ENCODE data around the gene PLGRKT.
"Not testable (repeated sequence)": the region's sequence is repeated elsewhere in the genome, so short reads cannot be mapped to it uniquely, and the experiment has no call there.

Gene PLGRKT

GRCh38 chr9:5357431-5358105 is 80.2 kb downstream of the PLGRKT start:
- TF ChIP-seq CTCF (IDR thresholded peaks at IDR 0.05; ENCODE audit: low read depth, low read length): no peak
- in situ Hi-C loops (cut with HindIII; ENCODE audit: low sequenced_read_pairs): no loop called here
- no peak for DNase-seq (ENCODE audit: low read depth, low spot score)
- H3K4me3 ChIP-seq (ENCODE audit: low read depth, low read length): no peak overlapping the region

GRCh38 chr9:5355817-5356216 is 81.9 kb downstream of the PLGRKT start:
- no peak for TF ChIP-seq CTCF (IDR thresholded peaks at IDR 0.05; ENCODE audit: low read depth, low read length)
- no peak for DNase-seq (ENCODE audit: low read depth, low spot score)
- H3K4me3 ChIP-seq (ENCODE audit: low read depth, low read length): no peak overlapping the region
- in situ Hi-C loops (cut with HindIII; ENCODE audit: low sequenced_read_pairs): no loop called here

- TF ChIP-seq CTCF (IDR thresholded peaks at IDR 0.05; ENCODE audit: low read depth, low read length): no peak
- DNase-seq (ENCODE audit: low read depth, low spot score): no peak
- in situ Hi-C loops (cut with HindIII; ENCODE audit: low sequenced_read_pairs): no loop called here
- H3K4me3 ChIP-seq (ENCODE audit: low read depth, low read length): no peak overlapping the region
Measured at GRCh38 chr9:5355226-5355625, 82.5 kb downstream of the PLGRKT start.

GRCh38 chr9:5354184-5354583 is 83.5 kb downstream of the PLGRKT start:
- no peak for DNase-seq (ENCODE audit: low read depth, low spot score)
- in situ Hi-C loops (cut with HindIII; ENCODE audit: low sequenced_read_pairs): no loop called here

GRCh38 chr9:5352637-5353248 is 85.0 kb downstream of the PLGRKT start:
- in situ Hi-C loops (cut with HindIII; ENCODE audit: low sequenced_read_pairs): no loop called here
- H3K4me3 ChIP-seq (ENCODE audit: low read depth, low read length): no peak overlapping the region
- DNase-seq (ENCODE audit: low read depth, low spot score): no peak
- no peak for TF ChIP-seq CTCF (IDR thresholded peaks at IDR 0.05; ENCODE audit: low read depth, low read length)

More at GRCh38 chr9:5354184-5354583, 83.5 kb downstream of the PLGRKT start:
- no peak overlapping the region for H3K4me3 ChIP-seq (ENCODE audit: low read depth, low read length)
- no peak for TF ChIP-seq CTCF (IDR thresholded peaks at IDR 0.05; ENCODE audit: low read depth, low read length)

- H3K4me3 ChIP-seq (ENCODE audit: low read depth, low read length); in situ Hi-C loops (cut with HindIII; ENCODE audit: low sequenced_read_pairs); DNase-seq (ENCODE audit: low read depth, low spot score): not testable (repeated sequence)
Measured at GRCh38 chr9:5338992-5339981, 98.4 kb downstream of the PLGRKT start, which contains the start of gene RLN1. RLN1 (minus strand) TSS chr9:5339876; CDS start chr9:5339746, 130 bp downstream.

All from astrocyte of the spinal cord (primary cell).